ENCODE results near the gene KNCN.

Gene KNCN
- 0 reads per million in 2 donors for total RNA-seq

GRCh38 chr1:46551597-46552095 is at the start of gene KNCN:
Gene KNCN (minus strand): TSS chr1:46551647. CDS start chr1:46551215, 432 bp downstream.
- no peak for DNase-seq

GRCh38 chr1:46599059-46599970 is 47.9 kb upstream of the KNCN start:
- no peak for DNase-seq

- DNase-seq: no peak
These were observed 45.4 kb upstream of the KNCN start for GRCh38 chr1:46596846-46597245.

GRCh38 chr1:46596036-46596435 is 44.6 kb upstream of the KNCN start:
- DNase-seq: no peak

GRCh38 chr1:46595127-46595526 is 43.7 kb upstream of the KNCN start:
- DNase-seq: no peak

- no peak for DNase-seq
These were observed 42.6 kb upstream of the KNCN start for GRCh38 chr1:46594063-46594462.

GRCh38 chr1:46592823-46593222 is 41.4 kb upstream of the KNCN start:
- DNase-seq: no peak

GRCh38 chr1:46589529-46589928 is 38.1 kb upstream of the KNCN start:
- no peak for DNase-seq

- DNase-seq: no peak
These were observed 35.6 kb upstream of the KNCN start for GRCh38 chr1:46587069-46587468.

GRCh38 chr1:46585312-46585938 is 34.0 kb upstream of the KNCN start:
- no peak for DNase-seq

- no peak for DNase-seq
These were observed 32.0 kb upstream of the KNCN start for GRCh38 chr1:46583494-46583893.

- no peak for DNase-seq
These were observed 31.5 kb upstream of the KNCN start for GRCh38 chr1:46582972-46583371.

GRCh38 chr1:46581681-46582455 is 30.4 kb upstream of the KNCN start:
- DNase-seq: no peak

- no peak for DNase-seq
These were observed 28.9 kb upstream of the KNCN start for GRCh38 chr1:46580140-46580903.

- no peak for DNase-seq
These were observed 26.2 kb upstream of the KNCN start for GRCh38 chr1:46577671-46578070.

- no peak for DNase-seq
These were observed 25.1 kb upstream of the KNCN start for GRCh38 chr1:46576596-46576995.

GRCh38 chr1:46575778-46576177 is 24.3 kb upstream of the KNCN start:
- DNase-seq: no peak

- DNase-seq: no peak
These were observed 23.9 kb upstream of the KNCN start for GRCh38 chr1:46575300-46575699.

GRCh38 chr1:46571691-46572225 is 20.3 kb upstream of the KNCN start:
- no peak for DNase-seq

- DNase-seq: no peak
These were observed 18.7 kb upstream of the KNCN start for GRCh38 chr1:46569884-46570725.

- no peak for DNase-seq
These were observed 17.7 kb upstream of the KNCN start for GRCh38 chr1:46569116-46569515.
